AG20443 (cell line): Measurements from ENCODE around the gene DIS3L2.
"Not testable (repeated sequence)": the region's sequence is repeated elsewhere in the genome, so short reads cannot be mapped to it uniquely, and the experiment has no call there.

ENCODE experiments used
- DNase-seq: peaks from one replicate; pipeline ENCODE4 v3.0.0; 2012; ENCODE audit warnings: low spot score, mixed read lengths

DIS3L2 gene

DNA sequence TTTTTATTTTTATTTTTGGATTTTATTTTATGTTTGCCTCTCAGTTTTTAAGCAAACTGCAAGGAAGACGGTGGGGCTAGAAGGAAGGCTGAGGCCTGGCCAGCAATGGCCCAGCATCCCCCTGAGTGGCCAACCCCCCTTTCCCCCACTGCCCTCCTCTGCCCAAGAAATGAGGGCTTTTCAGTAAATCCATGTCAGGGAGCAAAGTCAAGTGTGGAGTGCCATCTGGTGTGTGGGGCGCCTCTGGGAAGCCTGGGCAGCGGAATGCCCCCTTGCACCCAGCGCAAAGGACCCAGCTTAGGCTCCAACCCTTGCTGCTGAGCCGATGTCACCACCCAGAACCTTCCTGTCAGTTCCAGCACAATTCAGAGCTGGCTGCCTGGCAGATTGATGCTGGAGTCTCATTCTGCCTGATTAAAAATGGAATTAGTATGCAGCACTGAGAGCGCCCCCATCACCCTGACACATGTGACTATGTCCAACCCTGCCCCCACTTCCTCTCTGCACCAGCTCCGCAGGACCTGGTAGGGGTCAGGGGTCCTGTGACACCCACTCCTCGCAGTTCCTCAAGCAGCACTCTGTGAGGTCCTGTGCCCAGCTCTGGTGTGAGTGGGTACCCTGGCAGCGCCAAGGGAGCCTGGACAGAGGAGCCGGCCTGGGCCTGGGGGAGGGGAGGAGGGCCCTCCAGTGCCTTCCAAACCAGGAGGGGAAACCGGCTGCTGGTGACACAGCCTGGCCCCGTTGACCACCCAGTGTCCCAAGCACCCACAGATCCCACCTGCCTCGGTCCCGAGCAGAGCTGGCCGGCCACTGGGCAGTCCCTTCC, 407.8 kb downstream of the DIS3L2 start:
- no peak for DNase-seq

- not testable (repeated sequence) for DNase-seq
Observed at GRCh38 chr2:232370007-232370406, 408.5 kb downstream of the DIS3L2 start.

DNA sequence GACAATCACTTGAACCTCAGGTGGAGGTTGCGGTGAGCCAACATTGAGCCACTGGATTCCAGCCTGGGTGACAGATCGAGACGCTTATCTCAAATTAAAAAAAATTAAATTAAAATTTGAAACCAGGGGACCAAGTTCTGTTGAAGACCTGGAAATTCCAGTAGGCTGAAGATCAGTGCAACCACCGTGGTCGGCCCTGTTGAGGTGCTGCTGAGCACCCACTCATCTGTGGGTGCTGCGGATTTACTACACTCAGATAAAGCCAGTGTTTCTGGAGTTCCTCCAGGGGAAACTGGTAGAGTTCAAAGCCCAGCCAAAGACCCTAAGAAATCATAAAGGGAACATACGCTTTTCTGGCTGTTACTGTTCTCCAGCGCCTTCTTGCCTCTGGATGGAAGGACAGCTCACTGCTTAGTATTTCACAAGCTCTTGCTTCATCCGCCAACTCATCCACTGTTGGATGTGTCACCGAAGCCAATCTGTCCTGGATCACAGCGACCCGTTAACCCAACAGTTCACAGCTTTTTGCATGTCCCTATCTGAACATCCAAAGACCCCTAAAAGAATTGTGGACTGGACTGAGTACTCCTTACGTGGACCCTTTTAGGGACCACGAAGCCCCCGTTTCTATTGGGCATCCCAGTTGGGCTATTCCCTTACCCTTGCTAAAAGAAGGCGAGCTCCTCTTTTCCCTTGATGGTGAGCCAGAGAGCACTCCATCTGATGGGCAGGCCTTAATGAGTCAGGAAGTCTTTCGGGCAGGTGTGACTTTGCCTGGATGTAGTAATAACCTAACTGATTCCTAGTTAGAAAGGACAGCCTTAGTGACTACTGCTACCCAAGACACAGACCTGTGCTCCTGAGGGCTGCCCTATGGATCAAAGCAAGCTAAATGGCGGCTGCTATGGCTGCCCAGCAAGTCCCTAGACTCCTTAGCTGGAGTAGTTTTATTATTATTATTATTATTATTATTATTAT, 411.0 kb downstream of the DIS3L2 start:
- DNase-seq = peak; percentile 72

DNA sequence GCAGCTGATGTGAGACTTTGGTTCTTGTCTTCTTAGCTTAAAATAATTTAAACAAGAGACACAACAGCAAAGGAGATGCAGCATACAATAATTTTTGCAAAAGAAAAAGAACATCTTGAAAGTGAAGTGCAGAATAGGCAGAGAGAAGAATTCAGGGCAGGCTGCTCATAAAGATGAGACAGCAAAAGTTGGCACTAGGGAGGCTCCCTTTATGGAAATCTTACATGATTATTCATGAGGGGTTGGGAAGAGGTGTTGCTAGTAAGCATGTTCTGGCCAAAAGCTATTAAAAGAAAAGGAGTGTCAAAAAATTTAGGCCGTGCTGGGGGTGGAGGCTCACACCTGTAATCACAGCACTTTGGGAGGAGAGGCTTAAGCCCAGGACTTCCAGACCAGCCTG, 412.8 kb downstream of the DIS3L2 start:
- DNase-seq = no peak

GRCh38 chr2:232375164-232375563, 413.7 kb downstream of the DIS3L2 start:
- no peak for DNase-seq

- no peak for DNase-seq
Observed at GRCh38 chr2:232376260-232376659, 414.7 kb downstream of the DIS3L2 start.

- DNase-seq = no peak
Observed at GRCh38 chr2:232376713-232377112, 415.2 kb downstream of the DIS3L2 start.

- no peak for DNase-seq
Observed at GRCh38 chr2:232377319-232377718, 415.8 kb downstream of the DIS3L2 start.

GRCh38 chr2:232377841-232378734, 416.6 kb downstream of the DIS3L2 start:
- peak; percentile 6 for DNase-seq

DNA sequence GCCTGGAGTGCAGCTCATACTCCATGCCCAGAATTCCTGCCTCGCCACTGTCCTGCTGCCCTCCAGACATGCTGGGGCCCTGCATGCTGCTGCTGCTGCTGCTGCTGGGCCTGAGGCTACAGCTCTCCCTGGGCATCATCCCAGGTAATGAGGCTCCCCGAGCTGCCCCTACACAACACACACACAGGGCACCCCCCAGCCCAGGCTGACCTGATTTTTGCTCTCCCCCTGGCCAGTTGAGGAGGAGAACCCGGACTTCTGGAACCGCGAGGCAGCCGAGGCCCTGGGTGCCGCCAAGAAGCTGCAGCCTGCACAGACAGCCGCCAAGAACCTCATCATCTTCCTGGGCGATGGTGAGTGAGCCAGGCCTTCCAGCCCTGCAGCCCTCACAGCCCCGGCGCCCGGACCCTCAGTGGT, 417.2 kb downstream of the DIS3L2 start, which contains the start of gene ALPP:
ALPP (plus strand) TSS at position 17 of the 417 bp plus-strand sequence; CDS start at position 69, 52 bp downstream.
- peak; percentile 7 for DNase-seq

DNA sequence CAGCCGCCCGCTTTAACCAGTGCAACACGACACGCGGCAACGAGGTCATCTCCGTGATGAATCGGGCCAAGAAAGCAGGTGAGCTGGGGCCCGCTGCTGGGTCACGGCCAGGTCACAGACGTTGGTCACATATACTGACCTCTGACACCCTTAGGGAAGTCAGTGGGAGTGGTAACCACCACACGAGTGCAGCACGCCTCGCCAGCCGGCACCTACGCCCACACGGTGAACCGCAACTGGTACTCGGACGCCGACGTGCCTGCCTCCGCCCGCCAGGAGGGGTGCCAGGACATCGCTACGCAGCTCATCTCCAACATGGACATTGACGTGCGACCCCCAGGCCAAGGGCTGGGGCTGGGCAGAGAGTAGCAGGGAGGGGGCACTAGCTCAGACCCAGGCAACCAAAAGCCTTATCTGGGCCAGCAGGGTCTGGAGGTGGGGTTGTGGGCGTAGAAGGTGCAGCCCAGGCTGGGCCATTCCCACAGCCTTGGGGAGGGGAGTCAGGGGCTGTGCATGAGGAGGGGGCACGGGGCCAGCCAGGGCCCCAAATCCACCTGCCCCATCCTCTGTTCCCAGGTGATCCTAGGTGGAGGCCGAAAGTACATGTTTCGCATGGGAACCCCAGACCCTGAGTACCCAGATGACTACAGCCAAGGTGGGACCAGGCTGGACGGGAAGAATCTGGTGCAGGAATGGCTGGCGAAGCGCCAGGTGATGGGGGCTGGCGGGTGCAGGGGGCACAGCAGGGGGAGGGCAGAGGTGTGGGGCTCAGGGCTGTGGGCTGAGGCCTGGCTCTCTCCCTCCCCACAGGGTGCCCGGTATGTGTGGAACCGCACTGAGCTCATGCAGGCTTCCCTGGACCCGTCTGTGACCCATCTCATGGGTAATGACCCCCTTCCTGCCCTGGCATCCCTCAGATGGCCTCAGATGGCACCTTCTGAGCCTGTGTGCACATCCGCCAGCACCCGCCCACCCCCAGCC, 418.4 kb downstream of the DIS3L2 start:
- not testable (repeated sequence) for DNase-seq

DNA sequence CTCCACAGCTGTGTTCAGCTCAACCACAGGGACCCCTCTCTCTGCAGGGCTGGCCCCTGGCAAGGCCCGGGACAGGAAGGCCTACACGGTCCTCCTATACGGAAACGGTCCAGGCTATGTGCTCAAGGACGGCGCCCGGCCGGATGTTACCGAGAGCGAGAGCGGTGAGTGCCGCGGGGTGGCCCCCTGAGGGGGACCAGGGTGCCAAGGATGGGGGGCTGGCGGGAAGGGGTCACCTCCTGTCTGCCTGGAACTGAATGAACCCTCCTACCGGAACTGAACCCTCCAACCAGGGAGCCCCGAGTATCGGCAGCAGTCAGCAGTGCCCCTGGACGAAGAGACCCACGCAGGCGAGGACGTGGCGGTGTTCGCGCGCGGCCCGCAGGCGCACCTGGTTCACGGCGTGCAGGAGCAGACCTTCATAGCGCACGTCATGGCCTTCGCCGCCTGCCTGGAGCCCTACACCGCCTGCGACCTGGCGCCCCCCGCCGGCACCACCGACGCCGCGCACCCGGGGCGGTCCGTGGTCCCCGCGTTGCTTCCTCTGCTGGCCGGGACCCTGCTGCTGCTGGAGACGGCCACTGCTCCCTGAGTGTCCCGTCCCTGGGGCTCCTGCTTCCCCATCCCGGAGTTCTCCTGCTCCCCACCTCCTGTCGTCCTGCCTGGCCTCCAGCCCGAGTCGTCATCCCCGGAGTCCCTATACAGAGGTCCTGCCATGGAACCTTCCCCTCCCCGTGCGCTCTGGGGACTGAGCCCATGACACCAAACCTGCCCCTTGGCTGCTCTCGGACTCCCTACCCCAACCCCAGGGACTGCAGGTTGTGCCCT, 419.9 kb downstream of the DIS3L2 start:
- not testable (repeated sequence) for DNase-seq

DNA sequence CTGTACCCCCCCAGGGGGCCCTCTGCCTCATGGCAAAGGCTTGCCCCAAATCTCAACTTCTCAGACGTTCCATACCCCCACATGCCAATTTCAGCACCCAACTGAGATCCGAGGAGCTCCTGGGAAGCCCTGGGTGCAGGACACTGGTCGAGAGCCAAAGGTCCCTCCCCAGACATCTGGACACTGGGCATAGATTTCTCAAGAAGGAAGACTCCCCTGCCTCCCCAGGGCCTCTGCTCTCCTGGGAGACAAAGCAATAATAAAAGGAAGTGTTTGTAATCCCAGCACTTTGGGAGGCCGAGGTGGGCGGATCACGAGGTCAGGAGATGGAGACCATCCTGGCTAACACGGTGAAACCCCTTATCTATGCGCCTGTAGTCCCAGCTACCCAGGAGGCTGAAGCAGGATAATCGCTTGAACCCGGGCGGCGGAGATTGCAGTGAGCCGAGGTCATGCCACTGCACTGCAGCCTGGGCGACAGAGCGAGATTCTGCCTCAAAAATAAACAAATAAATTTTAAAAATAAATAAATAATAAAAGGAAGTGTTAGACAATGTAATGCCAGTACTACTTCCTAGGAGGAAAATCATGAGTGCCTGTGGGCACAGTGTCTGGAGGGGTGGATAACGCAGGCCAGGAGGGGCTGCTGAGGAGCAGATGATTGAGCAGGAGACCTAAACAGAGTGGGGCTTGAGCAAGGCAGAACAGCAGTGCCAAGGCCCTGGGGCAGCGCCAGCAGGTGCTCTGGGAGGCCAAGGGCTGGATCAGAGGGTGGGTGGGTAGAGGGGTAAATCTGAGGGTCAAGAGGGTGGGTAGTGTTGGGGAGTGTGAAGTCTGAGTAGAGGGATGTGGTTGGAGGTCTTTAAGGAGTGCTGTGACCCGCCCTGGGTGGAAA, 421.1 kb downstream of the DIS3L2 start:
- no peak for DNase-seq

- DNase-seq = no peak
Observed at GRCh38 chr2:232384466-232384865, 423.0 kb downstream of the DIS3L2 start.

- not testable (repeated sequence) for DNase-seq
Observed at GRCh38 chr2:232385058-232385457, 423.5 kb downstream of the DIS3L2 start.

GRCh38 chr2:232385660-232386489, 424.4 kb downstream of the DIS3L2 start:
- DNase-seq = peak; percentile 76

GRCh38 chr2:232386490-232386739, 424.9 kb downstream of the DIS3L2 start:
- no peak for DNase-seq
